Germinal center (tissue), 1 donor: ENCODE measurements around the gene RAC2.
A peak's percentile ranks its signal among the peaks of the same experiment; 100 is the strongest.

ENCODE experiments used
- DNase-seq: peaks from one replicate; pipeline ENCODE4 v3.0.0; 2012; ENCODE audit warnings: mixed read lengths, low spot score

RAC2 gene

GRCh38 chr22:37244114-37244921, at the start of gene RAC2:
RAC2 (minus strand) TSS chr22:37244269; CDS start chr22:37244148, 121 bp downstream.
- peak; percentile 85 for DNase-seq

DNA sequence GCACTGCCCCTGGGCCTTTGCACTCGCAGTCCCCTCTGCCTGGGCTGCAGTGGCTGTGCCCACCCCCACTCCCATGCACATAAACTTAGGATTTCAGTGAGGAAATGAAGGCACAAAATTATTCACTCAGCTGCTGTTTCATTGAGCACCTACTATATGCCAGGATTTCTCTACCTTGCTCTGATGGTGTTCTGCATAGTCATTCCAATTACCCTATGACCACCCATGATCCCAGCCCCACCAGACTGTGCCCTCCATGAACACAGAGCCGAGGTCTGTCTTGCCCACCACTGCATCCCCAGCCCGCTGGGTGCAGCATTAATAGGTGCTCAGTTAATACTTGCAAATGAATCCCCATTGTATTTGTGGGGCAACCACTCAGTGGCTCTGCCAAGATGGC, 49.1 kb upstream of the RAC2 start:
- no peak for DNase-seq

GRCh38 chr22:37292641-37293040, 48.6 kb upstream of the RAC2 start:
- DNase-seq, result no peak

DNA sequence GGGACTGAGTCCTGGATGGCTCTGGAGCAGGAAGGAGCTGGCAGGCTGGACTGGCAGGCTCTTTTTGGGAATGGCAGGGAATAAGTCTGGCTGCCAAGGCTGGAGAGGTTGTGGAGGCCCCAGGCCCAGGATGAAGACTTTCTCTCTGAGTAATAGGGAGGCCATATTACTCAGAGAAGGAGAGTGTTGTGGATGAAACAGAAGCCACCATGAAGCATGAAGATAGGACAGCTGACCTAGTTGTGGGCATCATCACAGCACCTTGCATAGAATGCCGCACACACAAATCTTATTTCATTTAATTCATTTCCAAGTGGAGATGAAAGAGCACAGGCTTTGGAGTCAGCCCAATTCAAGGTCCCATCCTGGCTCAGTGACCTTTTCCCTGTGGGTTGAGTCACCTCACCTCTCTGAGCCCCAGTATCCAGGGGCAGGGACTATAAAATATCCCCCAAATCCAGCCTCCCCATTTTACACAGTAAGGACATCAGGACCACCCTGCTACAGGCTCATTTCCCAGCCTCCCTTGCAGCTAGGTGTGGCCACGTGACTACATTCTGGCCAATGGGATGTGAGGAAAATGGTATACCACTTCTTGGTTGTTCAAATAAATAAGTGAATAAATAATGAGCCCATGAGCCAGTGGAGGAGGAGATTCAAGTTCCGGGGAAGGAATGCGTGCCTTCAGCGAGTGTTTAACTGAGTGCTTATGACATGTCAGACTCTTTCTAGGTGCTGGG, 47.7 kb upstream of the RAC2 start:
- no peak for DNase-seq

DNA sequence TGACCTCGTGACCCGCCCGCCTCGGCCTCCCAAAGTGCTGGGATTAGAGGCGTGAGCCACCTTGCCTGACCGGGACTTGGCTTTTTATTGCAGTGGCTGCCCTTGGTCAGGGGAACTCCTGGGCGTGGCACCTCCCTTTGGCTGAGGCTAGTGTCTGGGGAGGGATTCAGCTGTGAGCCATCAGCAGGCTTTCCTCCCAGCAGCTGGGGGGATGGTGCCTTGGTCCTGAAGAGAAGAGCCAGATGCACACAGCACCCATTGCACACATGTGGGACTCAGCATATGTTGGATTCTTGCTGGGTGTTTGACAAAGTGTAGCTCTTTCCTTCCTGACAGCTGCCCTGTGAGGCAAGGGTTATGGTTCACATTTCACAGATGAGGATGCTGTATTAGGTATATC, 46.7 kb upstream of the RAC2 start:
- no peak for DNase-seq

DNA sequence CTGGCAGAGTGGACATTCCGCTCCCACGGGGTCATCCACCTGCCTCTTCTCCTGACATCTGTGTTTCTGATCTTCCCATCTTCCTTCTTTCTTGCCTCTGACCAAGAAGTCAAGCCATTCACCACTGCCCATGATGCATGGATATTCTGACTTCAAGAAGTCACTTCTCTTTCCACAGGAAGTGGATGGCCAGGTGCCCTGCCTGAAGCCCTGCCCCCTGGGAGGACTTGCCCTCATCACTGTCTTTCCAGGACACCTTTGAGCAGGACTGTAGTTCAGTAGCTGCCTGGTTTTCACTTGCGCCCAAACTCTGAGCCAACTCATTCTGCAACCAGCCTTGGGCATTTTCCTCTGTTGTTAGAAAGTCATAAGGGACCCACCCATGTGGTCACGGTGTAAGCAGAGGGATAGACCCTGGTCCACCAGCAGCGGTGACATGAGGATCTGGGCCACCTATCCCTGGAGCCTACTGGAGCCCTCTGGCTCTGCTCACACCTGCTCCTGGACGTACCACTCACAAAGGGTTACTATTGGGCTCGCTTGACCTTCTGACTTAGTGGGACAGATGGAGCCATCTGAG, 45.2 kb upstream of the RAC2 start:
- DNase-seq, result no peak

DNA sequence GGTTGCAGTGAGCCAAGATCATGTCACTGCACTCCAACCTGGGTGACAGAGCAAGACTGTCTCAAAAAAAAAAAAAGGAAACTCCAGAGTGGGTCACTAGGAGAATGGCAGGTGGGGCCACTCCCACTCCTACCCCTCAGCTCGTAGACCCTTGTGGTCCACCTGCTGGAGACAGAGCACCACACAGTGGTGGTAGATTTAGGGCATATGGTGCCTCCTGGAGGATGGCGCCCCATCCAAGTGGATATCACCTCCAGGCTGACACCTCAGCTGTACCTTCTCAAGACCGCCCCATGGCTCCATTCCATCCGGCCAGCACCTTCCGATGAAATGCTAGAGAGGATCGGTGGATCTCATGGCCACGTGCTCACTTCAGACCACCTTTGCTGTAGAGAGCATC, 44.5 kb upstream of the RAC2 start:
- DNase-seq, result no peak

- DNase-seq, result no peak
Measured at GRCh38 chr22:37287550-37287951, 43.5 kb upstream of the RAC2 start.

GRCh38 chr22:37285937-37286336, 41.9 kb upstream of the RAC2 start:
- DNase-seq, result no peak

GRCh38 chr22:37284805-37285355, 40.8 kb upstream of the RAC2 start:
- DNase-seq, result peak; percentile 93

DNA sequence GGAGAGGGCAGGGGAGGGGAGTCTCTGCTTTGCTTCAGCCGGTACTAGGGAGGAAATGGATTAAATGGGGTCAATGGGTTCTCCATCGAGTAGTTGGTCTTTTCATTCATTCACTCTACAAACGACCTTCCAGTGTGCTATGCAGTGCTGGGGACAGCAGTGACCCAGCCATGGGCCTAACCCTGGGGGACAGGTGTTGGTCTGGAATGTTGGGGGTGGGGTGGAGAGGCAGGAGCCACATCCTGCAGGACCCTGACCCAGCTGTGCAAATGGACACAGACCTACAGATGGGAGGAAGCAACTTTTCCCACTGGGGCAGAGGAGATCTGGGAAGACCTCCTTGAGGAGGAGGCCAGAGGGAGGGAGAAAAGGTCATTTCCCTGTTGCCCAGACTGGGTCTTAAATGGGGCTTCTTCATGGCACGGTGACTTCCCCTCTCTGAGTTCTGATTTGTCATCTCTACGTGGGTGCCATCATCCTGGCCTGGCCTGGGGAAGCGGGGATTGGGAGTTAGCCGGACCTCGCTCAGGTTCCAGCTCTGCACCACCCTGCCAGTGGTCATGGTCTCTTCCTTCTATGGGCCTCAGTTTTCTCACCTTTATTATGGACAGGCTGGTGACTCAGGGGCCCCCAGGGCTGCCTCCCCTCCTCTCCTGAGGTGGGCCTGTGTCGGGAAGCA, 40.2 kb upstream of the RAC2 start:
- DNase-seq, result no peak

DNA sequence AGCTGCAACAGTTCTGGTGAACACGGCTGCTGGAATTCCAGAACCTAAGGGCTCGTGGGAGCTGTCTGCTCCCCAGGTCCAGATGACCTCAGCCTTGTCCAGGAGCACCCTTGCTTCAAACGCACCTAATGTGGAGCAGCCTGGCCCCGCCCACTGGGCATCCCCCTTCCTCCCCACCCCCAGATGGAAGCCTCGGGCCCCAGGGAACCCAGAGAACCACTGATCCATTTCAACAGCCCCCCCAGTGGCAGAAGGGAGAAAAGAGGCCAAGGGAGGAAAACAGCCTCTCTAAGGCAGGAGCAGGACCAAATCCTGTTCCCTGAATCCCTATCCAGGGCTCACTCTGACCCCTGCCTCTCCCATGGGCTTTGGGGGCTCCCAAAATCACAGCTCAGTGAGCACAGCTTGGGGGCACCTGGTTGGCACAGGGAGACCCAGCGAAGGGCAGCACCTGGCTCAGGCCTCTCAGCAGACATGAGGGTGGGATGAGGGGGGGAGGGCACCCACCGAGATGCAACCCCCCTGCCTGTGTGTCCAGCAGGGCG, 39.4 kb upstream of the RAC2 start:
- DNase-seq, result peak; percentile 48

DNA sequence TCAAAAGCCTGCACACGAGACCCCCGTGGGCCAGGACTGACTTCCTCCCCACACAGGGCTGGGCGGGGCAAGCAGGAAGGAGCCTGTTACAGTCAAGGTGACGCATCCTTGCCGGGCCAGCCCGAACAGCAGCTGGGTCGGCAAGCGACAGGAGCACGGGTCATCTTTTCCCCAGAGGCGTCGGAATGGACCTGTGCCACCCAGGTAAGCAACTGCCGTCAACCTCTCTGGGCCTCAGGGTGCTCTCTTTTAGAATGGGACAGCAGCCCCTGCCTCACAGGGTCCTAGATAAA, 38.3 kb upstream of the RAC2 start, which contains the start of gene CYTH4:
TSS of gene CYTH4 (plus strand) at position 124 of the 293 bp plus-strand sequence. CDS start at position 186, 62 bp downstream.
- peak; percentile 78 for DNase-seq

- no peak for DNase-seq
Measured at GRCh38 chr22:37281646-37282384, 37.7 kb upstream of the RAC2 start.

- DNase-seq, result no peak
Measured at GRCh38 chr22:37281195-37281594, 37.1 kb upstream of the RAC2 start.

DNA sequence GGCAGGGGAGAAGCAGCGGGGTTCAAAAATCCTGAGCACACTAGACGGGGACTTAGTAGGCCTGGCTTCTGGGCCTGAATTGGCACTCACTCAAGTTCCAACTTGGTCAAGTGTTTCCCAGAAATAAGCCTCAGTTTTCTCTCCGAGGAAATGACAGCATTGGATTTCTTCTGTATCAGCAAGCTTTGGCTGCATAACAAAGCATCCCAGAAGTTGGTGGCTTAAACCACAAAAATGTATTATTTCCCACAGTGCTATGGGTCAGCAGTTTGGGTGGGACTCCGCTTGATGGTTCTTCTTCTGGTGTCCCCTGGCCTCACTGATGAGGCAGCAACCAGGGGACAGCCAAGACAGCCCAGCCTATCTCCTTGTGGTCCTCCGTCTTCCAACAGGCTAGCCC, 36.6 kb upstream of the RAC2 start:
- no peak for DNase-seq

DNA sequence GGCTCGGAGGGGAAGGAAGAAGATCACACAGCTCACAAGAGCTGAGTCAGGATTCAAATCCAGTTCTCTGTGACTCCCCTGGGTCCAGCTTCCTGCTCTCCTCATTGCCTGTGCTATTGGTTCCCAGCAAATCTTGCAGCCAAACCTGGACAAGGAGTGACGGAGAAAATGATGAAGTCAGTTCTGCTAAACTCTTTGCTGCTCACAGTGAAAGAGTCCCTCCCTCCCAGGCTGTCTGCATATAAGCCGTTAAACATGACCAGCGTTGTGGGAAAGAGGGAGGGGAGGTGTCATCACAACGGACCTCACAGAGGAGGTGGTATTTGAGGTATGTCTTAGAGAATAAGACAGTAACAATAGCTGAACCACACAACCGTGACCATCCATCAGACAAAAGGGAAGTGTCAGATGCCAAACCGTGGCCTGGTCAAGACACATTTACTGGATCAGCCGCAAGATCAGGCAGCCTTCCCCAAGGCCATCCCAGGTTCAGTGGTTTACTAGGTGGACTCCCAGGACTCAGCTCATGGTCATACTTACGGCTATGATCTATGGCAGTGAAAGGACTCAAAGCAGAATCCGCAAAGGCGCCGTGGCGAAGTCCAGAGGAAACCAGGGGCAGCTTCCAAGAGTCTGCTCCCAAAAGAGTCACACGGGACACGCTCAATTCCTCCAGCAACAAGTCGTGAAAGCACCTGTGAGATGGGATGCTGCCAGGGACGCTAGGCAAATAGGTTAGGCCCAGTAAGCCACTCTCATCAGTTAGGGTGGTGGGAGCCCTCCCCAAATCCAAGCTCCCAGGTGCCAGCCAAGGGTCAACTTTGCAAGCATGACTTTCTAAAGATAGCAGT, 35.5 kb upstream of the RAC2 start:
- DNase-seq, result no peak

- no peak for DNase-seq
Measured at GRCh38 chr22:37278261-37278660, 34.2 kb upstream of the RAC2 start.

DNA sequence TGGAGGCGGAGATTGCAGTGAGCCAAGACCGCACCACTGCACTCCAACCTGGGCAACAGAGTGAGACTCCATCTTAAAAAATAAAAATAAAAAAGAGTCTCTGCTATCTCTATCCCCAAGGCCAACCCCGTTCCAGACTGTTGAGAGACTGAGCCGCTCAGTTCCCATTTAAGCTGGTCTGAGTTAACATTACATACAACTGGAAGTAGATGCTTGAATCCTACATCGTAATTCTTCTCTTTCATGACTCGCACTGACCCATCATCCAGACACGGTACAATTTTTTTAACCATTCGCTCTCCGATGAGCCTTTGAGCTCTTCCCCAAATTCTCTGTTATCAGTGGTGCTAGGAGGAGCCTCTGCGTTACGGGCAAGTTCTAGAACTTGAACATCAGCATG, 33.3 kb upstream of the RAC2 start:
- no peak for DNase-seq

DNA sequence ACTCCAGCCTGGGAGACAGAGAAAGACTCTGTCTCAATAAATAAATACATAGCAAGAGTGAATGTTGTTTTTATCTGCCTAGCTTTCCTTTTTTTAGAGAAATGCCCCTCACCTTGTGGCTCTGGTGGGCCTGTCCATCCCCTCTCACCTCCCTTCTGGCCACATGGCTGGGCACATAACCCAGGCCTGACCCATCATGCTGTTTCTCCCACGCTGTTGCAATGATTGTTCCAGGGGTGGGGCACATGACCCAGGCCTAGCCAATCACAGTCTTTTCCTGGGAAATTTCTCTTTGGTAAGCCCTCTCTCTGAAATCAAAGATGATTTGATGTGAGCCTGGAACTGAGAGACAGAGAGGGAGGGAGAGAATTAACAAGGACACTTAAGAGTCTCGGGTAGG, 32.7 kb upstream of the RAC2 start:
- DNase-seq, result no peak
